Stimulated activated naive CD8-positive, alpha-beta T cell treated with anti-CD3 and anti-CD28 coated beads, Interleukin-15, Interleukin-2, amounts not matched to agents 100 ng/mL and 50 ng/mL, for 24 hours (primary cell): ENCODE measurements around the gene NAT8L.
A peak's percentile ranks its signal among the peaks of the same experiment; 100 is the strongest.

Experiments
- H3K27ac Mint-ChIP-seq: one replicate; pipeline ENCODE4 v1.8.0; 2021; ENCODE audit warnings: mild to moderate bottlenecking, mixed read lengths
- H3K27me3 Mint-ChIP-seq: one replicate; pipeline ENCODE4 v1.8.0; 2021; ENCODE audit warnings: mixed read lengths
- H3K36me3 Mint-ChIP-seq: one replicate; pipeline ENCODE4 v1.8.0; 2021; ENCODE audit warnings: low read depth, mixed read lengths
- H3K4me1 Mint-ChIP-seq: one replicate; pipeline ENCODE4 v1.8.0; 2021; ENCODE audit warnings: low read depth, mixed read lengths
- H3K4me3 Mint-ChIP-seq: one replicate; pipeline ENCODE4 v1.8.0; 2021; ENCODE audit warnings: mild to moderate bottlenecking, mixed read lengths
- H3K9me3 Mint-ChIP-seq: one replicate; pipeline ENCODE4 v1.8.0; 2021; ENCODE audit warnings: mixed read lengths

The NAT8L gene

DNA sequence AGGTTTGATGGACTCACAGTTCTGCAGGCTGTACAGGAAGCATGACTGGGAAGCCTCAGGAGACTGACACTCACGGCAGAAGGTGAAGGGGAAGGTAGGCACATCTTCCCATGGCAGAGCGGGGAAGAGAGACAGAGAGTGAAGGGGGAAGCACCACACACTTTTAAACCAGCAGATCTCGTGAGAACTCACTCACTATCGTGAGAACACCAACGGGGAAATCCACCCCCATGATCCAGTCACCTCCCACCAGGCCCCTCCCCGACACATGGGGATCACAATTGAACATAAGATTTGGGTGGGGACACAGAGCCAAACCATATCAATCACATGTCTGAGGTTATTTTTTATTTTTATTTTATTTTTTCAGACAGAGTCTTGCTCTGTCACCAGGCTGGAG, 4.9 kb upstream of the NAT8L start:
- H3K4me3 Mint-ChIP-seq, result no peak overlapping the region
- H3K9me3 Mint-ChIP-seq, result no peaks in the 10 kb centered on the region
- H3K27ac Mint-ChIP-seq, result no peak overlapping the region
- H3K4me1 Mint-ChIP-seq, result peaks cover 4% of the 10 kb centered on the region
- no peaks in the 10 kb centered on the region for H3K36me3 Mint-ChIP-seq
- H3K27me3 Mint-ChIP-seq, result peaks cover 48% of the 10 kb centered on the region

DNA sequence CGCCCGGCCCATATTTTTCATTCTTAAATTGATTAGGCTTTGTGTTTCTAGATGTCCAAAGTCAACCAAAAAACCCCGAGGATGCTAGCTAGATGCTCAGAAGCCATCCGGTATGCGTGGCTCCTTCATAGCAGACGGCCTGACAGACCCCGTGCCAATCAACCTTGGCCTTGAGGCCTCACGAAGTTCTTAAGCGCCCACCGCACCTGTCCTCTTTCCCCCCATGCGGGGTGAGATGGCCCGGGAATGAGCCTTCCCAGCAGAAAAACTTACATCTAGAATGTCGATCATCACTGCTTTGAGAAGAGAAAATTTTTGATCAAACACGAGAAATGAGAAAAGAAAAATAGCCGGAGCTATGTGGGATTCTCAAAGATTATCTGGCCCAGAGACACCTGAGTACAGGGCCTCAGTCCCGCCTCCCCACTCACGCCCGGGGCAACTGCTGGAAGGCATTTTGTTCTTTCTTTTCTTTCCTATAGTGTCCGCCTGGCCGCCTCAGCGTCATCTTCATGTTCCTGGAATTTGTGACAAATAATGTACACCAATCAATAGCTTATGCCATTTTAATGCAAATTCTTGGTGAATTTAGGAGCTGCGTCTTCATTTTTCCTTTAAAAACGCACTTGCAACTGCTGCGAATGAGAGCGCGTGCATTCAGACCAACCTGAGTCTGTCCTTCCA, 1.6 kb upstream of the NAT8L start:
- H3K4me1 Mint-ChIP-seq, result peaks cover 4% of the 10 kb centered on the region
- H3K4me3 Mint-ChIP-seq, result peak overlapping the region; percentile 72
- no peaks in the 10 kb centered on the region for H3K9me3 Mint-ChIP-seq
- H3K27me3 Mint-ChIP-seq, result peaks cover 33% of the 10 kb centered on the region
- no peaks in the 10 kb centered on the region for H3K36me3 Mint-ChIP-seq
- no peak overlapping the region for H3K27ac Mint-ChIP-seq

DNA sequence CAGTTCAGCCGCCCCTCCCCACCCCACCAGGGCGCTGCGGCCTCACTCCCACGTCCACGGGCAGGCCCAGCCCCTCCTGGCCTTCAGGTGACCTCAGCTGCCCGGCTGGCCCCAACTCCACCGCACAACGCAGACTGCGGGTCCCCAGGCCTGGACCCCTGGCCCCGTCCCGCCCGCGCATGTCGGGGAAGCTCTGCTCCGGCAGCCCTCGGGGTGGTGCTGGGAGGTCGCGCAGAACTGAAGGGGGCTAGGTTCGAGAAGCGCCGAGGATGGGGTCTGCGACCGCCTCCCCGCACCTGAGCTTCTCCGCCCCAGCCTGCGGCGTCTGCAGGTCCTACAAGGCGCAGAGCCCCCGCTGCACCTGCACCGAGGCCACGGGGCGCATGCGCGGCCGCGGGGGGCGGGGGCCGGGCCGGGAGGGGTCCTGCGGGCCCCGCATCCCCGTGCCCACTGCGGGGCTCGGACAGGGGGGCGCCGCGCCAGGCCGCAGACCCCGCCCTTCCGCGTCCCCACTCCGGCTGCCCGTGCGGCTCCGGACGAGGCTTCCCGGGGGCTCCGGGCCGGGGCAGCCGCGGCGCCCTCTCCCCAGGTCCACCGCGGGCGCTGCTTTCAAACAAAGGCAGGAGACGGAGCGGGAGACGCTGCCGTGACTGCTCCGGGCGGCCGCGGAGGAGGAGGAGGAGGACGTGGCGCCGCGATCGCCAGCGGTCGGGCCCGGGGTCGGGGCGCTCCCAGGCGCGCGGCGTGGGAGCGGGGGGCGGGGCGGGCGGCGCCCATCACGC, 672 bp upstream of the NAT8L start:
- Mint-ChIP-seq H3K36me3 (no peaks in the 10 kb centered on the region), H3K9me3 (no peaks in the 10 kb centered on the region), H3K4me3 (no peak overlapping the region), H3K4me1 (peaks cover 4% of the 10 kb centered on the region), H3K27me3 (peaks cover 31% of the 10 kb centered on the region), H3K27ac (no peak overlapping the region)

DNA sequence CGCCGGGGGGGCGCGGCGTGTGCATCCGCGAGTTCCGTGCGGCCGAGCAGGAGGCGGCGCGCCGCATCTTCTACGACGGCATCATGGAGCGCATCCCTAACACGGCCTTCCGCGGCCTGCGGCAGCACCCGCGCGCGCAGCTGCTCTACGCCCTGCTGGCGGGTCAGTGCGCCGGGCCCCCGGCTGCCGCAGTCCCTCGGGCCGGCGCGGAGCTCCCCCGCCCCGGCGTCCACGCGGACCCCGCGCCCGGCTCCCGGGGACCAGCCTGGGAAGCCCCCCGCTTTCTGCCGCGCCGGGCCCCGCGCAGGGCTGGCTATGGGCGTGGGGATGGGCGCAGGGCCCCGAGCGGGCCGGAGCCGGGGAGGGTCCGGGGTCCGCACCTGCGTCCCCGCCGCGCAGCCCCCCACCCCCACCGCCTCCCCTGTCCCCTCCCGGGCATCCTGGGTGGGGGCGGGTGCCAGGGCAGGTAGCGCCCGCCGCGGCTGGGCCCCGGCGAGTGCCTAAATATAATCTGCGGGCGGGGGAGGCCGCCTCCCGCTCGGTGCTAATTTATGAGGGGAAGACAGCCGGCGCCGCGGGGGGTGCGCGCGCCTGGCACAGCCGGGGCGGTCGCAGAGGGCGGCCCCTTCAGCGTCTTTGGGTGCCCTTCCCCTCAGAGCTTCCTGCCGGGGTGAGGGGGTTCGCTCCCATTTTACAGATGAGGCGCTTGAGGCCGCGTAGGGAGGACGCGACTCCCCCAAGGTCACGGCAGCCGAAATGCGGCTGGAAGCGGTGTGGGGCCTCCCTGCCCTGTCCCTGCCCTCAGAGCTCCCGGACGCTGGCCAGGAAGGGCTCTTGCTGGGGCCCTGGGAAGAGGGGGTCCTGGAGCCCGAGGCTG, 837 bp downstream of the NAT8L start:
- Mint-ChIP-seq H3K9me3 (no peaks in the 10 kb centered on the region), H3K4me3 (no peak overlapping the region), H3K27ac (no peak overlapping the region), H3K4me1 (peaks cover 4% of the 10 kb centered on the region), H3K36me3 (no peaks in the 10 kb centered on the region), H3K27me3 (peaks cover 24% of the 10 kb centered on the region)

DNA sequence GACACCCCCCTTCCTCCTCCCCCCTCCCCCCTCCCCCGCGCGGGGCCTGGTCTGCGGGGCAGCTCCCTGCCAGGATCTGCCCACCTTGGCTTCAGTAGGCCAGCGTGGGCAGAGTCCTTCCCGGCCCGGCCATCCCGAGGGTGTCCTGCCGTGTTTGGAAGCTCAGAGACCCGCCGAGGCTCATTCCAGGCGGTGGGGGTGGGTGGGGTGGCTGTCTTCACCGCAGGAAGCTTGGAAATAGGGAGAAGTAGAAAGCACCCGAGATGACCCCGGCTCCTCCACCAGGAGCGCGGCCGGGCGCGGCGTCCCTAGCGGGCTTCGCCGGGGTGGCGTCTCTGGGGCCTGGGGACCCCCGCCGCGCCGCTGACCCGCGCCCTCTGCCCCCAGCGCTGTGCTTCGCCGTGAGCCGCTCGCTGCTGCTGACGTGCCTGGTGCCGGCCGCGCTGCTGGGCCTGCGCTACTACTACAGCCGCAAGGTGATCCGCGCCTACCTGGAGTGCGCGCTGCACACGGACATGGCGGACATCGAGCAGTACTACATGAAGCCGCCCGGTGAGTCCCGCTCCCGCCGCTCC, 1.6 kb downstream of the NAT8L start:
- H3K4me1 Mint-ChIP-seq, result peaks cover 4% of the 10 kb centered on the region
- no peaks in the 10 kb centered on the region for H3K36me3 Mint-ChIP-seq
- H3K27me3 Mint-ChIP-seq, result peaks cover 18% of the 10 kb centered on the region
- H3K27ac Mint-ChIP-seq, result no peak overlapping the region
- H3K4me3 Mint-ChIP-seq, result no peak overlapping the region
- H3K9me3 Mint-ChIP-seq, result no peaks in the 10 kb centered on the region

DNA sequence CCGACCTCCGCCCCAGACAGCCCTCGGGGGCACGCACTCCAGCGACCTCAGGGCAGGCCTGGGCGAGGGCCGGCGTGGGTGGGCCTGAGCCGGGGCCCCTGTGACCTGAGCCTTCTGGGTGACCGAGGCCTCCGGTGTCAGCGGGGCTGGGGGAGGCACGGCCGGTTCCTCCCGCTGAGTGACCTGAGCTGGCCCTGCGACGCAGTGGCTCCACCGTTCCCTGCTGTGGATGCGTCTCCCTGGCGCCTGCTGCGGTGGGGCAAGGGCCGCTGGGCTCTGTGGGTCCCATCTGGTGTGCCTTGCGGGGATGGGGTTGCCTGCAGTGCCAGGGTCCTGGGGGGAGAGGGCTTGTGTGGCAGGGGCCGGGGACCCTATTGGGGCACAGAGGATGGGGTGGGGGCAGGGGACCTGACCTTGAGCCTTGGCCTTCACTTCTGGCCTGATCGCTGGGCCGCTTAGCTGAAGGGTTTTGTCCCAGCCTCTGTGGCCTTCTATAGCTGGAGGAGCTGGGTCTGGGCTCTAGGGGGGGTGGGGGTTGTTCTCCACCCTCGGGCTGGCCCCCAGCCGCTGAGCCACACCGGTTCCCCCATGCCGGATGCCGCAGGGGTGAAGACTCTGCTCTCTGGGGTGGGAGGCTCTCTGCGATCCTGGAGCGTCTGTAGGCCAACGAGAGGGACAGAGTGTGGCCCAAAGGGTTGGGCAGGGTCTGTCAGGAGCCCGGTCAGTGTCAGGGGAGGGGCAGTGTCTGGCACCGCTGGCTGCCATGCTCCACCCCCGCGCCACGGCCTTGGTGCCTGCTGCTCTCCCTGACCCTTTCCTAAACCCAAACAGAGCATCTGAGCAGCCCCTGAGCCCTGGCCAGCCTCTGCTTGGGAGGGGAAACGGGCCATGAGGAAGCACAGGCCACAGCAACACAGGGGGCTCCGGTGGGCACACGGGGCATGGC, 2.3 kb downstream of the NAT8L start:
- Mint-ChIP-seq H3K27me3 (peaks cover 13% of the 10 kb centered on the region), H3K27ac (no peak overlapping the region), H3K9me3 (no peaks in the 10 kb centered on the region), H3K36me3 (no peaks in the 10 kb centered on the region), H3K4me1 (peaks cover 4% of the 10 kb centered on the region), H3K4me3 (no peak overlapping the region)

DNA sequence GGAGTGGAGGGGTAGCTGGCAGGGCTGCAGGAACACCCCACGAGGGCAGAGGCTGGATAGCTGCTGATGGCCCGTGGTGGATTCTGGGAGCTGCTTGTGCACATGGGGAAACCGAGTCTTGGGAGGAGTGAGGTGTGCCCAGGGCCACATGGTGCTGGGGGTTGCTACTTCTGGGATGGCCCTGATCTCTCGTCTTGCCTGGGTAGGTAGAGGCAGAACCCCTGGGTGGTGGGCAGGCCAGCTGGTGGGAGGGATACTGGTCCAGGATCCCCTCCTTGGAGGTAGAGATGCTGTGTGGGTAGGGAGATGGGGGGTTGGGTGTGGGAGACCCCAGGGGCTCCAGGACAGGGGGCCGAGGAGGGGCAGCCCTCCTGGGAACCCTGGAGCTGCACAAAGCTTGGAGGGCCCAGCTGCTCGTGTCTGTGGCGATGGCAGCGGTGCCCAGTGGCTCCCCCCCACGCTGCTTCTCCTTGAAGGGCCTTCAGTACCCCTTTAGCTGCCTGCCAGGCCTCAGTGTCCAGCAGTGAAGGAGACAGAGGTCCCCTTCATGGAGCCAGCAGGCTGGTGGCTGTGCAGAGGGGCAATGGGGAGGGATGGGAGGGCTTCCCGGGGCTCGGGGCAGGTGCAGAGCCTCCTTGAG, 3.2 kb downstream of the NAT8L start:
- Mint-ChIP-seq H3K27ac (no peak overlapping the region), H3K9me3 (no peaks in the 10 kb centered on the region), H3K4me3 (no peak overlapping the region), H3K27me3 (peaks cover 6% of the 10 kb centered on the region), H3K4me1 (peaks cover 4% of the 10 kb centered on the region), H3K36me3 (no peaks in the 10 kb centered on the region)

DNA sequence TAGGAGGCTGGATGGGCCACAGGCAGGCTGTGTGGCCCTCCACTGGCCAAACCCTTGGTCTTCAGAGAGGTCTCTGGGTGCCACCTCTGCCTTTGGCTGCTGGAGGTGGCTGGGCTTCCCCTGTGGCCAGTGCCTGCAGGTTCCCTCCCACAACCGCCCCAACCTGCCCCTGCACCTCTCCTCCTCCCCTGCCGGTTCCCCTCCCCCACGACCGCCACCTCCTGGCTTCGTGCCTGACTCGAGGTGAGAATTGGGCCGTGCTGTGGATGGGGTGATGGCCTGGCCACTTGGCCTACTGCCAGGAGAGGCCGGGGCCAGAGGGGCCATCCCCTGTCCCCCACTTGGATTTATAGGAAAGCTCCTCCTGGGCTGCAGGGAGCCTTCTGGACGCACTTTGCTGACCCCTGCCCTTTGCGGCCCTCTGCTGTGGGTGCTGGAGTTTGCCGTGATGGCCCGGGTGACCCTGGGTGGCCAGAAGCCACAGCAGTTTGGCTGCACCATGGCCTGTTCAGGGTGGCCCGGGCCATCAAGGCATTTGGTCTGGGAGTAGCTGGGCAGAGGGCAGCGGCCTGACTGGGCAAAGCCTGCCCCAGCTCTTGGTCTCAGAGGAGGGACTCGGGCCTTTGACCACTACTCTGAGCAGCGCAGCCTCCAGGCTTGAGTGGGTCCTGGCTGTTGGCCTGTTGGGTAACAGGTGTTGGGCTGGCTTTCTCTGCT, 3.8 kb downstream of the NAT8L start:
- H3K27ac Mint-ChIP-seq, result no peak overlapping the region
- no peaks in the 10 kb centered on the region for H3K4me1 Mint-ChIP-seq
- no peaks in the 10 kb centered on the region for H3K9me3 Mint-ChIP-seq

DNA sequence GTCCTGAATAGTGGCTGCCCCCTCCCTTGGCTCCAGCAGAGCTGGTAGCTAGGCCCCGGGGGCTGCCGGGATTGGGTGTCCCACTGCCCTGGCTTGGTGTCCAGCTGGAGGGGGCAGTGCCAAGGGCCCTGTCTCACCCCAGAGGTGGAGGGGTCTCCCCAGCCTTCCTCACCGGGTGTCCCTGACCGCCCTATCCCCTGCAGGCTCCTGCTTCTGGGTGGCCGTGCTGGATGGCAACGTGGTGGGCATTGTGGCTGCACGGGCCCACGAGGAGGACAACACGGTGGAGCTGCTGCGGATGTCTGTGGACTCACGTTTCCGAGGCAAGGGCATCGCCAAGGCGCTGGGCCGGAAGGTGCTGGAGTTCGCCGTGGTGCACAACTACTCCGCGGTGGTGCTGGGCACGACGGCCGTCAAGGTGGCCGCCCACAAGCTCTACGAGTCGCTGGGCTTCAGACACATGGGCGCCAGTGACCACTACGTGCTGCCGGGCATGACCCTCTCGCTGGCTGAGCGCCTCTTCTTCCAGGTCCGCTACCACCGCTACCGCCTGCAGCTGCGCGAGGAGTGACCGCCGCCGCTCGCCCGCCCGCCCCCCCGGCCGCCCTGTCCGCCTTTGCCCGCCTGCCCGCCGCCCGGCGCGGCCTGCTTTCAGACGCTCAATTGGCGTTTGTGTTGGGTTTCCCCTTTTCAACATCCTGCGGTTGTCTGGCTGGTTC, 4.6 kb downstream of the NAT8L start:
- Mint-ChIP-seq H3K4me1 (no peaks in the 10 kb centered on the region), H3K9me3 (no peaks in the 10 kb centered on the region), H3K27me3 (no peaks in the 10 kb centered on the region), H3K36me3 (no peaks in the 10 kb centered on the region), H3K27ac (no peak overlapping the region), H3K4me3 (no peak overlapping the region)

More for the DNA sequence above, 3.8 kb downstream of the NAT8L start:
- no peaks in the 10 kb centered on the region for H3K36me3 Mint-ChIP-seq
- H3K4me3 Mint-ChIP-seq, result no peak overlapping the region
- no peaks in the 10 kb centered on the region for H3K27me3 Mint-ChIP-seq

DNA sequence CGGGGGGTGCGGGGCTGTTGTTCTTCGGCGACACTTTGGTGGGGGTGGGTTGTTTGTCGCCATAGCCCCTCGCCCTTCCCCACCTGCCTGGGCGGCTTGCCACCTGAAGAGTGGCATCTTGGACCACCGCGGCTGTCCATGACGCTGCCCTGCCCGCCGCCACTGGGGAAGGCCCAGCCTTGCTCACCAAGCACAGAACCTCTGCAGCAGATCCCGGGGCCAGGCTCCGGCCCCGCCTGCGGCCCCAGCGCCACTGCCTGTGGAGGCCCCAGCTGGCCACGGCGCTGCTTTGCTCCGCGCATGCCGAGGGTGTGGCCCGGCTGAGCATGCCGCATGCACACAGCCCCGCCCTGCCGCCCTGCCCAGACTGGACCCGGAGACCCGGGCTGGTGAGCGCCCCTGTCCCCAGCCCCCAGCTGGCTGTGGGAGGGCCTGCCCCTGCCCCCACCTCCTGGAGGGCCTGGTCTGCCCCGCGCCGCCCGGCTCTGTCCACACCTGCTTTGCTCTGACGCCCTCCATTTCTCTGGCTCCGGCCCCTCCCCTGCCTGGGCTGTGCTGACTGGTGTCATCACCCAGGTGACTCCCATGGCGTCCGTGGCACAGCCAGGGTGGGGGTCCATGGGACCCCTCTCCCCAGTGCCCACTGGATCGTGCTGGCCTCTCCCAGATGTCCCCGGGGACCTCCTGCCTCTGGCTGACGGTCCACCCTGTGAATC, 5.3 kb downstream of the NAT8L start:
- H3K27me3 Mint-ChIP-seq, result no peaks in the 10 kb centered on the region
- no peak overlapping the region for H3K4me3 Mint-ChIP-seq
- no peaks in the 10 kb centered on the region for H3K36me3 Mint-ChIP-seq
- H3K4me1 Mint-ChIP-seq, result no peaks in the 10 kb centered on the region
- no peak overlapping the region for H3K27ac Mint-ChIP-seq
- H3K9me3 Mint-ChIP-seq, result no peaks in the 10 kb centered on the region

DNA sequence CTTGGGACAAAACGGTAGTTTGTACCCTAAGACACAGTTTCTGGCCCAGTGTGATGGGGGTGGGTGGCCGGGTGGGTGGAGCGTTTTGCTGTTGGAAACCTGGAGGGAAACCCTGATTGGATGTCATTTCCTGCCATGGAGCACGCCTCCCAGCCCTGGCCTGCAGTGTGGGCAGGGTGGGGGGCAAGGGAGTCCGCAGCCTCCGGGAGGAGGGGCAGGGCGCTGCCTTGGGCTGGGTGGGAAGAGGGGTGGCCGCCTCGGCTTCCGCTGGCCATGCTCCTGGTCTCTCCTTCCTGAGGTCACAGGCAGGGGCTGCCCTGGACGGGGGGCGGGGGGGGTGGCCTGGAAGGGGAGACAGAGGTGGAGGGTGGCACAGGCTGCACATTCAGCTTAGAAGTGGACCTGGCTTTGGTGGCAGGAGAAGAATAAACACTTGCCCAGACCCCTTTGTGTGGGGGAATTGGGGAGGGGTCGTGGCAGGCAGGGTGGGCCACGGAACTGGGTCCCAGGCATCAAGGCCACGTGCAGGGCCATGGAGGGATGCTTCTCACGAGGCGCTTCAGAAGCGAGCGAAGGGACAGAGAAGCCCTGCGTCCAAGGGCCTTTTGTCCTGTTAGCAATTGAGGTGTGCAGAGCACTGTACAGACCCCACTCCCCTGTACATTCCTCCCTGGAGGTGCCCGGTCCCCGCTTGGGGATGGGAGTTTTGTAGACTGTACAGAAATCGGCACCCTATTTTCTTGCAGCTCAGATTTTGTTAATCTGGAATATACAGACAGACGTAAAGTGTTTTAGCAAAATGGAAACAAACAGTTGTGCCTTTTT, 6.2 kb downstream of the NAT8L start:
- Mint-ChIP-seq H3K27me3 (no peaks in the 10 kb centered on the region), H3K4me3 (no peak overlapping the region), H3K9me3 (no peaks in the 10 kb centered on the region), H3K4me1 (no peaks in the 10 kb centered on the region), H3K27ac (no peak overlapping the region), H3K36me3 (no peaks in the 10 kb centered on the region)
